A549 (cell line): ENCODE results near the gene HCAR1. TPM values are rescaled to one million over a fixed set of nuclear protein-coding genes. Genes with fewer than 3 reads are reported as not detected.

Source experiments
- ATAC-seq, 2 experiments: fragments of 200-7000 bp in 1 of 2; fragments of >200 bp in 1 of 2; cut with Nextera tagmentation in 1 of 2; cut with Tn5 transposase in 1 of 2; 3 replicates each; pipeline versions ENCODE4 v1.8.0 to v1.9.1; 2018 to 2020; ENCODE audit warnings: mild to moderate bottlenecking in 1 of 2, moderate library complexity in 1 of 2
- CTCF ChIA-PET: fragments of 300-600 bp; sonication (Branson Sonifier 250); formaldehyde crosslinking; extraction: SDS; loops from one replicate; lab custom pipeline; 2021; ENCODE audit warnings: antibody characterized with exemption, inconsistent platforms; lab: Yijun Ruan, JAX
- POLR2A ChIA-PET: fragments of 350-600 bp; formaldehyde crosslinking; extraction: SDS; loops from one replicate; lab custom pipeline; 2021; ENCODE audit warnings: antibody characterized with exemption, inconsistent platforms; lab: Yijun Ruan, JAX
- DNase-seq, 2 experiments: peaks; one replicate each; pipeline versions ENCODE4 v3.0.0 to v3.0.0-alpha.2; 2011 to 2016; ENCODE audit warnings: low read depth in 1 of 2, low spot score in 1 of 2
- FAIRE-seq: peaks from 2 replicates; lab custom pipeline; 2011; peaks lifted over from hg19 to GRCh38; lab: Jason Lieb, UNC
- H3K27ac ChIP-seq, 2 experiments: fragments of >200 bp; sonication (Bioruptor Twin); formaldehyde crosslinking; 3 replicates each; pipeline ENCODE4 v1.5.1; 2016 to 2017
- H3K4me1 ChIP-seq: fragments of >200 bp; sonication (Bioruptor Twin); formaldehyde crosslinking; 3 replicates; pipeline ENCODE4 v1.6.1; 2016
- H3K4me2 ChIP-seq: fragments of >200 bp; sonication (Bioruptor Twin); formaldehyde crosslinking; 3 replicates; pipeline ENCODE4 v1.6.1; 2016
- H3K4me3 ChIP-seq: fragments of >200 bp; sonication (Bioruptor Twin); formaldehyde crosslinking; 3 replicates; pipeline ENCODE4 v1.5.1; 2016
- H3K9me3 ChIP-seq: fragments of >200 bp; sonication (Bioruptor Twin); formaldehyde crosslinking; 3 replicates; pipeline ENCODE4 v1.6.1; 2016
- CBX2 ChIP-seq: fragments of 200-600 bp; sonication (generic); IDR thresholded peaks from 2 replicates; pipeline ENCODE4 v1.6.1; 2016; ENCODE audit warnings: low read depth, mild to moderate bottlenecking, borderline replicate concordance
- CTCF ChIP-seq: fragments of >200 bp; sonication (Bioruptor Twin); formaldehyde crosslinking; IDR thresholded peaks from 3 replicates; pipeline ENCODE4 v1.5.1; 2016
- ESRRA ChIP-seq: fragments of 150-350 bp; IDR thresholded peaks from 2 replicates; pipeline ENCODE4 v1.6.1; 2014; ENCODE audit warnings: mild to moderate bottlenecking, low read length, borderline replicate concordance
- FOSL2 ChIP-seq, 2 experiments: fragments of 450-650 bp in 1 of 2; fragments of >200 bp in 1 of 2; sonication (Bioruptor Twin) in 1 of 2; formaldehyde crosslinking; IDR thresholded peaks; 2 replicates each; pipeline versions ENCODE4 v1.5.0 to v1.6.1; 2016 to 2020; ENCODE audit warnings: mild to moderate bottlenecking in 1 of 2, moderate library complexity in 1 of 2
- GATA3 ChIP-seq: IDR thresholded peaks from 2 replicates; pipeline ENCODE4 v1.6.1; 2012; ENCODE audit warnings: borderline replicate concordance
- HEYL ChIP-seq: fragments of 250-450 bp; sonication (Bioruptor Pico); IDR thresholded peaks from 2 replicates; pipeline ENCODE4 v1.8.0; 2021; ENCODE audit warnings: mild to moderate bottlenecking, moderate library complexity
- HOXA7 ChIP-seq: fragments of 250-450 bp; sonication (Bioruptor Pico); IDR thresholded peaks from 2 replicates; pipeline ENCODE4 v1.5.0; 2020; ENCODE audit warnings: mild to moderate bottlenecking, moderate library complexity
- JUN ChIP-seq, 2 experiments: fragments of >200 bp; sonication (Bioruptor Twin); formaldehyde crosslinking; IDR thresholded peaks; 2 replicates in 1 of 2; 3 replicates in 1 of 2; pipeline ENCODE4 v1.6.1; 2016 to 2017
- JUNB ChIP-seq: fragments of >200 bp; sonication (Bioruptor Twin); formaldehyde crosslinking; IDR thresholded peaks from 2 replicates; pipeline ENCODE4 v1.6.1; 2016
- KDM5A ChIP-seq: fragments of 200-600 bp; sonication (generic); IDR thresholded peaks from 2 replicates; pipeline ENCODE4 v1.6.1; 2016; ENCODE audit warnings: antibody characterized with exemption, mild to moderate bottlenecking
- MAFK ChIP-seq: fragments of 450-650 bp; IDR thresholded peaks from 2 replicates; pipeline ENCODE4 v1.6.1; 2014; ENCODE audit not compliant: partially characterized antibody
- MAX ChIP-seq: IDR thresholded peaks from 2 replicates; pipeline ENCODE4 v1.6.1; 2012
- NPAS2 ChIP-seq: fragments of 250-450 bp; sonication (Bioruptor Pico); IDR thresholded peaks from 2 replicates; pipeline ENCODE4 v1.8.0; 2022; ENCODE audit warnings: mild to moderate bottlenecking, moderate library complexity, borderline replicate concordance
- NR3C1 ChIP-seq: fragments of >200 bp; sonication (Bioruptor Twin); formaldehyde crosslinking; IDR thresholded peaks from 3 replicates; pipeline ENCODE4 v1.6.1; 2017
- POLR2AphosphoS2 ChIP-seq: conservative IDR thresholded peaks from 2 replicates; pipeline ENCODE4 v1.6.1; 2012; ENCODE audit warnings: low read length, improper control_type of control experiment, inconsistent platforms
- RAD21 ChIP-seq, 2 experiments: fragments of >200 bp in 1 of 2; sonication (Bioruptor Twin) in 1 of 2; formaldehyde crosslinking in 1 of 2; IDR thresholded peaks in 1 of 2; conservative IDR thresholded peaks in 1 of 2; 2 replicates in 1 of 2; 3 replicates in 1 of 2; pipeline ENCODE4 v1.6.1; 2012 to 2018; ENCODE audit warnings: inconsistent platforms in 1 of 2
- RCOR1 ChIP-seq: fragments of 150-350 bp; IDR thresholded peaks from 2 replicates; pipeline ENCODE4 v1.6.1; 2014; ENCODE audit warnings: antibody characterized with exemption, low read length, low read depth
- REST ChIP-seq: fragments of 200-600 bp; sonication (generic); IDR thresholded peaks from 2 replicates; pipeline ENCODE4 v1.6.1; 2016; ENCODE audit warnings: antibody characterized with exemption, mild to moderate bottlenecking, moderate library complexity
- RFX5 ChIP-seq: fragments of 450-650 bp; IDR thresholded peaks from 2 replicates; pipeline ENCODE4 v1.7.1; 2014; ENCODE audit warnings: antibody characterized with exemption, mild to moderate bottlenecking, moderate library complexity
- RNF2 ChIP-seq: fragments of 200-600 bp; sonication (generic); IDR thresholded peaks from 2 replicates; pipeline ENCODE4 v1.6.1; 2016; ENCODE audit warnings: low read depth, mild to moderate bottlenecking, antibody characterized with exemption, moderate library complexity, borderline replicate concordance
- SMC3 ChIP-seq: fragments of >200 bp; sonication (Bioruptor Twin); formaldehyde crosslinking; IDR thresholded peaks from 3 replicates; pipeline ENCODE4 v1.6.1; 2018; ENCODE audit warnings: inconsistent platforms
- SREBF2 ChIP-seq: fragments of 450-650 bp; IDR thresholded peaks from 2 replicates; pipeline ENCODE4 v1.6.1; 2014; ENCODE audit warnings: mild to moderate bottlenecking, moderate library complexity
- WGBS: methylation state at CpG from one replicate; pipeline ENCODE4 v1.1.6; 2017; ENCODE audit errors: missing lambda C conversion rate; 5-methylcytosine and 5-hydroxymethylcytosine counted together
- polyA plus RNA-seq, 4 experiments: library from polyadenylated mRNA; depleted of rRNA in 3 of 4; stranded (reverse); fragments of >200 nt; fragmentation: RNase III in 1 of 4; extraction: RNeasy Plus Mini Kit Qiagen cat#74134 plus additional on column Dnase treatment in 1 of 4; gene quantifications; 2 replicates in 3 of 4; 3 replicates in 1 of 4; pipeline ENCODE4 v1.2.3, GENCODE V29; 2011 to 2017
- TF ChIP-seq, protein P1 (sequence below): fragments of 250-450 bp; sonication (Bioruptor Pico); IDR thresholded peaks from 2 replicates; pipeline ENCODE4 v1.5.0; 2020; ENCODE audit warnings: low read depth, mild to moderate bottlenecking, moderate library complexity

HCAR1 gene
- polyA plus RNA-seq, 2 of the 4 experiments (the other 2 are of a cell fraction), result 0.01 to 0.05 TPM

DNA sequence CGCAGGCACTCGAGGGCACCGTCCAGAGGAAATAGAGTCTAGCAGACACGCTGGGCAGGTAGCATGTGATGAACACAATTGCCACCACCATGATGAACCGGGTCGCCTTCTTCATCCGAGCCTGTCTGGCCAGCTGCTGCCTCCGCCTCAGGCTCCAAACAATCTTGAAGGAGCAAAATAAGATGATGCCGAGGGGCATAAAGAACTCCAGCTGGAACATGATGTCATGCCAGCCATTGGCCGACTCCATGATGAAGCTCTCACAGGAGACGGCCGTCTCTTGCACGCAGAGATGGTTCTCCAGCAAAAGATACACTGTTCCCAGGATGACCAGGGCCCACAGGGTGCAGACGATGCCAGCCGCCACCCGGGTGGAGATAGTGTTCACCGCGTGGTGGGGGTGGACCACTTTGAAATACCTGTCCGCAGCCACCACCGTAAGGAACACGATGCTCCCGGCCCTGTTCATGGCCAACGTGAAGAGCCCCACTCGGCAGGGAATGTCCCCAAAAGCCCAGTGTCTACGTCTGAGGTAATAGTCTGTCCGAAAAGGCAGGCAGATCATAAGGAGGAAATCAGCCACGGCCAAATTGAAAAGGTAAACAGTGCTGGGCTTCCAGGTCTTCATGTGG is 945 bp downstream of the HCAR1 start:
- DNase-seq (no peak), FAIRE-seq (no peak), ATAC-seq (no peak)
- no peak overlapping the region for H3K4me3 ChIP-seq
- no peaks in the 10 kb centered on the region for H3K9me3 ChIP-seq
- ChIA-PET POLR2A (interaction anchor here (0.8 kb wide), 1 partner anchor 50 kb away, joined by 3 read pairs; no protein-coding TSS in a partner anchor), CTCF (interaction anchor here (6.1 kb wide), 1 partner anchor 91 kb away, joined by 28 read pairs; no protein-coding TSS in a partner anchor)
- H3K27ac ChIP-seq, result no peak overlapping the region; a peak in 1 of 6 replicates
- TF ChIP-seq RFX5 (no peak), CTCF (no peak), ESRRA (no peak)
- no peak overlapping the region for H3K4me2 ChIP-seq
- H3K4me1 ChIP-seq, result peaks cover 10% of the 10 kb centered on the region
- WGBS, result 88% methylated on average over 27 of the region's 27 CpGs

DNA sequence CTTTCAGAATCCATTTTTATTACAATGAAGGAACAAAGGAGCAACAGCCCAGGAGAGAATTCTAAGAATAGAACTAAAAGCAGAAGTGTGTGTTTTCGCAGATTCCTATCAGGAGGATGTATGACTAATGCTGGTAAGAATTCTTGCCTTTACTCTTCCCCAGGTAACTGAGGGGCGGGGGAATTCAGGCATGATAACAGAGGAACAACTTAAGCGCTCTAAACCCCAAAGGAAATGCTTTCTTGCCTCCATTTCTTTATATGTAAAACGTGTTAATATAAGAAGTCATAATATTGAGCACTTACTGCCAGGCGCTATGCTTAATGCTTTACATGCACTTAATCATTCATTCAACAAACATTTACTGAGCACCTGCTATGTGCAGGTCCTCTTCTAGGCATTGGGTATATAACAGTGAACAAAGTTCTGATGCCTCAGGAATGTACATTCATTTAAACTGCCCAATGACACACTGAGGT is 4.5 kb downstream of the HCAR1 start:
- FAIRE-seq, result no peak
- Histone ChIP-seq H3K4me2 (peak overlapping the region; percentile 42), H3K4me3 (no peak overlapping the region), H3K27ac (peak overlapping the region in 1 of 2 experiments; percentile 25; a peak in 2 of 6 replicates), H3K9me3 (no peaks in the 10 kb centered on the region), H3K4me1 (peaks cover 10% of the 10 kb centered on the region)
- CTCF ChIA-PET, result interaction anchor here (0.6 to 2.1 kb wide), 6 partner anchors 26 to 446 kb away, joined by 3 to 9 read pairs (median 4); partner anchors contain the start of gene DENR
- WGBS, result 21% methylated on average over 5 of the region's 5 CpGs
- POLR2A ChIA-PET, result interaction anchor here (0.7 kb wide), 1 partner anchor 12 kb away, joined by 3 read pairs; no protein-coding TSS in a partner anchor
- ATAC-seq, result peak in 1 of 2 experiments; percentile 19; a peak in 1 of 6 replicates
- TF ChIP-seq FOSL2 (IDR thresholded peaks at IDR 0.05) (no peak), FOSL2 (CRISPR knock-in tag; IDR thresholded peaks at IDR 0.05) (0 out of 2 replicates have a peak, but pooled peaks have one; percentile 13), GATA3 (peak; percentile 53; the same call in 1 of the 2 replicates), MAFK (no peak)
- DNase-seq, result peak in 1 of 2 experiments; percentile 24

DNA sequence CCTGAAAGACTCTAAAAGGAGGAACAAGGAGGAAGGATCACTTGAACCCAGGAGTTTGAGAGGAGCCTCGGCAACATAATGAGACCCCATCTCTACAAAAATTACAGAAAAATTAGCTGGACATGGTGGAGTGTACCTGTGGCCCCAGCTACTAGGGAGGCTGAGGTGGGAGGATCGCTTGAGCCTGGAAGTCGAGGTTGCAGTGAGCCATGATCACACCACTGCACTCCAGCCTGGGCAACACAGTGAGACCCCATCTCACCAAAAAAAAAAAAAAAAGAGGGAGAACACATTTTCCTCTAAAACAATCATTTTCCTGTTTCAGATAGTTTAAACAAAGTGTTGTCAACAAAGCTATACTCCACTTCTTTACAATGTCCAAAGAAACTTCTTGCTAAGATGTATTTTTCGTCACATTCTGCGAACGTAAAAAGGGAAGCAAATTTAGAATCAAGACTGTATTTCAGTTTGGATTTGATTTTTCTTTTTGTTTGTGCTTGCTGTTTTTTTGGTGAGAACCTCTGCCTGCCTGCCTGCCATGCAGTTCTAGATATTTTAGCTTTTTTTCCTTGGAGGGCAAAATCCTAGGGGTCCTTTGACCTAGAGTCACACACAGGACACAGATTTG is 5.1 kb downstream of the HCAR1 start:
- Histone ChIP-seq H3K4me2 (peak overlapping the region; percentile 42), H3K27ac (peak overlapping the region in 1 of 2 experiments; percentile 13; a peak in 1 of 6 replicates), H3K4me1 (peaks cover 10% of the 10 kb centered on the region), H3K4me3 (no peak overlapping the region), H3K9me3 (no peaks in the 10 kb centered on the region)
- ATAC-seq (no peak), DNase-seq (no peak), FAIRE-seq (no peak)
- no peak for TF ChIP-seq JUN (IDR thresholded peaks at IDR 0.05)
- TF ChIP-seq, protein P1, sequence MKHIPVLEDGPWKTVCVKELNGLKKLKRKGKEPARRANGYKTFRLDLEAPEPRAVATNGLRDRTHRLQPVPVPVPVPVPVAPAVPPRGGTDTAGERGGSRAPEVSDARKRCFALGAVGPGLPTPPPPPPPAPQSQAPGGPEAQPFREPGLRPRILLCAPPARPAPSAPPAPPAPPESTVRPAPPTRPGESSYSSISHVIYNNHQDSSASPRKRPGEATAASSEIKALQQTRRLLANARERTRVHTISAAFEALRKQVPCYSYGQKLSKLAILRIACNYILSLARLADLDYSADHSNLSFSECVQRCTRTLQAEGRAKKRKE (CRISPR knock-in tag), result no peak
- TF ChIP-seq NPAS2 (CRISPR knock-in tag), result no peak
- TF ChIP-seq SMC3, result no peak
- no peak for TF ChIP-seq KDM5A
- no peak for TF ChIP-seq MAX
- TF ChIP-seq ESRRA, result no peak
- TF ChIP-seq RAD21 (conservative IDR thresholded peaks at IDR 0.05 in 1 of 2, IDR thresholded peaks at IDR 0.05 in 1 of 2), result no peak
- TF ChIP-seq NR3C1, result no peak
- no peak for TF ChIP-seq CBX2
- no peak for TF ChIP-seq SREBF2
- TF ChIP-seq REST, result no peak
- no peak for TF ChIP-seq RNF2
- no peak for TF ChIP-seq HOXA7 (CRISPR knock-in tag)
- no peak for TF ChIP-seq HEYL (CRISPR knock-in tag)
- TF ChIP-seq RCOR1, result no peak
- TF ChIP-seq GATA3, result no peak
- TF ChIP-seq JUNB, result no peak
- no peak for TF ChIP-seq POLR2AphosphoS2
- CTCF ChIA-PET, result interaction anchor here (0.6 to 1.8 kb wide), 5 partner anchors 66 to 447 kb away, joined by 3 to 7 read pairs (median 3); no protein-coding TSS in a partner anchor
- 83% methylated on average over 6 of the region's 6 CpGs for WGBS
- POLR2A ChIA-PET, result no interaction called here
